Measurements from ENCODE around the gene UCN2.
A peak's percentile ranks its signal among the peaks of the same experiment; 100 is the strongest.

UCN2 gene

GRCh38 chr3:48563382-48563918, at the start of gene UCN2:
UCN2 (minus strand) TSS chr3:48563781; CDS start chr3:48563124, 657 bp downstream.
- peak; percentile 44 for DNase-seq

GRCh38 chr3:48612309-48612708, 48.7 kb upstream of the UCN2 start:
- DNase-seq: no peak

- DNase-seq: peak; percentile 62
Observed at GRCh38 chr3:48609088-48610005, 45.8 kb upstream of the UCN2 start, which contains the start of gene UQCRC1. UQCRC1 (minus strand) TSS chr3:48609646; CDS start chr3:48609620, 26 bp downstream.

- no peak for DNase-seq
Observed at GRCh38 chr3:48607519-48607918, 43.9 kb upstream of the UCN2 start.

- DNase-seq: no peak
Observed at GRCh38 chr3:48601622-48601994, 38.0 kb upstream of the UCN2 start.

GRCh38 chr3:48600711-48601621, 37.4 kb upstream of the UCN2 start:
- no peak for DNase-seq

GRCh38 chr3:48599509-48600285, 36.1 kb upstream of the UCN2 start:
- no peak for DNase-seq

GRCh38 chr3:48599077-48599501, 35.5 kb upstream of the UCN2 start:
- no peak for DNase-seq

- DNase-seq: no peak
Observed at GRCh38 chr3:48598323-48599076, 34.9 kb upstream of the UCN2 start.

- no peak for DNase-seq
Observed at GRCh38 chr3:48597408-48597800, 33.8 kb upstream of the UCN2 start.

- DNase-seq: no peak
Observed at GRCh38 chr3:48596676-48597407, 33.3 kb upstream of the UCN2 start.

- no peak for DNase-seq
Observed at GRCh38 chr3:48596157-48596556, 32.6 kb upstream of the UCN2 start.

- no peak for DNase-seq
Observed at GRCh38 chr3:48595526-48596121, 32.0 kb upstream of the UCN2 start.

- DNase-seq: no peak
Observed at GRCh38 chr3:48595075-48595525, 31.5 kb upstream of the UCN2 start, which contains the start of gene COL7A1. COL7A1 (minus strand) TSS chr3:48595329; CDS start chr3:48595159, 170 bp downstream.

- DNase-seq: no peak
Observed at GRCh38 chr3:48594417-48595049, 31.0 kb upstream of the UCN2 start.

- no peak for DNase-seq
Observed at GRCh38 chr3:48593337-48593736, 29.8 kb upstream of the UCN2 start.

GRCh38 chr3:48592519-48593087, 29.0 kb upstream of the UCN2 start:
- no peak for DNase-seq

- DNase-seq: no peak
Observed at GRCh38 chr3:48591886-48592518, 28.4 kb upstream of the UCN2 start.

GRCh38 chr3:48591436-48591835, 27.9 kb upstream of the UCN2 start:
- no peak for DNase-seq

Data from DMS 273 treated with DMSO at 0.1 percent for 48 hours (cell line).